ENCODE measurements around the gene CCDC181. TPM values are rescaled to one million over a fixed set of nuclear protein-coding genes. Genes with fewer than 3 reads are reported as not detected.

The CCDC181 gene
- total and polyA plus RNA-seq, 2 donors (not counting 1 experiment from before 2014, with no cell fraction given): not detected

DNA sequence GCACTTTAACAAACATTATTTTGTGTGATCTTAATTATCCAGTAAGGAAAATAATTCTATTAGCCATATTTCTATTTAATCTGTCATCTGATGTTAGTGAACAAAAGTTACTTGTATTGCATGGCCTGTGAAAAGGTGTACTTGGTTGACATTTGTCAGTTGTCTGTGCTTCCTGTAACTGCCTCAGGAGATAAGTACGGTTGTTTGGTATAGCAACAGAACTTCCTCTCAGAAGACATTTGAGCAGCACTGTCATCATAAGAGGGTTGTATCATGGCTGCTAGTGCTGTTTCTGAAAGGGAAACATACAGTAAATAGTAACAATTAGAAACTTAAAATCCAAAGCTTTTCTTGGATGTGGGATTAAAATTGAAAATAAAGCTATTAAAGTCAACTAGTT lies 55.9 kb downstream of the CCDC181 start:
- WGBS (ENCODE audit: insufficient coverage): 0% methylated on average over 1 of the region's 1 CpG
- intact Hi-C loops (cut with micrococcal nuclease): no loop called here
- no peak for DNase-seq

More for the DNA sequence above, 55.9 kb downstream of the CCDC181 start:
- H3K9me3 ChIP-seq (ENCODE audit: control extremely low read depth in 1 of 3, control insufficient read depth in 2 of 3, insufficient read depth in 1 of 3, low read length in 2 of 3): no peaks in the 10 kb centered on the region
- H3K27ac ChIP-seq (ENCODE audit: low read length in 2 of 2): no peak overlapping the region
- Mint-ChIP-seq H3K27me3 (no peaks in the 10 kb centered on the region), H3K9me3 (ENCODE audit: insufficient read depth) (no peaks in the 10 kb centered on the region), H3K4me1 (peaks cover 8% of the 10 kb centered on the region), H3K4me3 (no peak overlapping the region), H3K27ac (no peak overlapping the region)
- no peak overlapping the region for H2AFZ ChIP-seq (ENCODE audit: insufficient read depth, low read depth, low read length, poor library complexity, severe bottlenecking)
- H3K4me1 ChIP-seq (ENCODE audit: control insufficient read depth in 2 of 2, insufficient read depth in 2 of 2, low read length in 2 of 2): peaks cover 6 to 12% of the 10 kb centered on the region in 2 donors
- H3K4me3 ChIP-seq (ENCODE audit: control extremely low read depth in 1 of 5, extremely low read depth in 1 of 5, insufficient read depth in 1 of 5, low read depth in 2 of 5, low read length in 4 of 5): no peak overlapping the region
- no peak for ATAC-seq (ENCODE audit: low read depth)
- peaks cover 1% of the 10 kb centered on the region in 2 experiments for H3K36me3 ChIP-seq (replicated peaks in 1 of 2; ENCODE audit: control extremely low read depth in 1 of 2, control insufficient read depth in 1 of 2, extremely low read depth in 1 of 2, insufficient read depth in 2 of 2, low read length in 1 of 2)
- TF ChIP-seq EZH2 (IDR thresholded peaks at IDR 0.05; ENCODE audit: borderline replicate concordance, insufficient read depth, low read depth, low read length, poor library complexity, severe bottlenecking) (no peak), CTCF (IDR thresholded peaks at IDR 0.05) (no peak)
- H3K27me3 ChIP-seq (replicated peaks in 1 of 4; ENCODE audit: control extremely low read depth in 1 of 4, control insufficient read depth in 3 of 4, insufficient read depth in 4 of 4, low read length in 3 of 4): no peaks in the 10 kb centered on the region
- POLR2A ChIA-PET: no interaction called here
- H3K4me2 ChIP-seq (replicated peaks; ENCODE audit: low read depth, low read length, poor library complexity, severe bottlenecking): no peak overlapping the region
- CTCF ChIA-PET: interaction anchor here (0.9 kb wide), 1 partner anchor 24 kb away, joined by 3 read pairs; no protein-coding TSS in a partner anchor
- no peak overlapping the region for H3K9ac ChIP-seq (ENCODE audit: low read length)
- H4K20me1 ChIP-seq (ENCODE audit: control insufficient read depth, insufficient read depth, low read length, poor library complexity, severe bottlenecking): no peaks in the 10 kb centered on the region
- peaks cover 39% of the 10 kb centered on the region for H3K79me2 ChIP-seq (ENCODE audit: control insufficient read depth, insufficient read depth, low read length)

All from B cell (primary cell).